ENCODE results near the gene TEX51. TPM values are rescaled to one million over a fixed set of nuclear protein-coding genes. Genes with fewer than 3 reads are reported as not detected.

TEX51 gene
- total and polyA plus RNA-seq, 2 donors from 2014 or later: 2.1 TPM; not detected in 1

GRCh38 chr2:126879348-126880298, 19.1 kb upstream of the TEX51 start:
- Histone ChIP-seq H3K9ac (ENCODE audit: low read length in 3 of 3) (no peak overlapping the region), H3K4me3 (ENCODE audit: low read length in 3 of 3) (no peak overlapping the region), H3K27me3 (ENCODE audit: control insufficient read depth, insufficient read depth, low read length) (no peaks in the 10 kb centered on the region), H3K27ac (ENCODE audit: low read depth in 2 of 2, low read length in 2 of 2) (no peak overlapping the region), H3K36me3 (ENCODE audit: control insufficient read depth in 2 of 3, insufficient read depth in 3 of 3, low read length in 3 of 3) (no peaks in the 10 kb centered on the region), H3K4me1 (ENCODE audit: control insufficient read depth in 2 of 3, insufficient read depth in 2 of 3, low read depth in 1 of 3, low read length in 3 of 3) (no peaks in the 10 kb centered on the region), H3K9me3 (ENCODE audit: control insufficient read depth in 2 of 3, insufficient read depth in 1 of 3, low read length in 3 of 3) (peaks cover 0 to 10% (median 3%) of the 10 kb centered on the region in 3 donors)
- intact Hi-C loops (cut with DNase I): no loop called here
- no peak for TF ChIP-seq CTCF (IDR thresholded peaks at IDR 0.05; ENCODE audit: borderline replicate concordance, extremely low read depth, insufficient read depth)
- DNase-seq (peak in 2 of 5 donors; percentile 4 to 16), FAIRE-seq (no peak)

GRCh38 chr2:126880324-126880723, 18.4 kb upstream of the TEX51 start:
- no peak for TF ChIP-seq CTCF (IDR thresholded peaks at IDR 0.05; ENCODE audit: borderline replicate concordance, extremely low read depth, insufficient read depth)
- H3K27me3 ChIP-seq (ENCODE audit: control insufficient read depth, insufficient read depth, low read length): no peaks in the 10 kb centered on the region
- H3K4me1 ChIP-seq (ENCODE audit: control insufficient read depth in 2 of 3, insufficient read depth in 2 of 3, low read depth in 1 of 3, low read length in 3 of 3): peaks cover 0 to under 1% (median 0%) of the 10 kb centered on the region in 3 donors
- H3K9ac ChIP-seq (ENCODE audit: low read length in 3 of 3): no peak overlapping the region
- no peak overlapping the region for H3K4me3 ChIP-seq (ENCODE audit: low read length in 3 of 3)
- H3K36me3 ChIP-seq (ENCODE audit: control insufficient read depth in 2 of 3, insufficient read depth in 3 of 3, low read length in 3 of 3): no peaks in the 10 kb centered on the region
- H3K9me3 ChIP-seq (ENCODE audit: control insufficient read depth in 2 of 3, insufficient read depth in 1 of 3, low read length in 3 of 3): peaks cover 0 to 8% (median 3%) of the 10 kb centered on the region in 3 donors
- intact Hi-C loops (cut with DNase I): no loop called here
- H3K27ac ChIP-seq (ENCODE audit: low read depth in 2 of 2, low read length in 2 of 2): no peak overlapping the region
- FAIRE-seq (no peak), DNase-seq (peak in 1 of 5 donors; percentile 29)

- H3K4me1 ChIP-seq (ENCODE audit: control insufficient read depth in 2 of 3, insufficient read depth in 2 of 3, low read depth in 1 of 3, low read length in 3 of 3): peaks cover 0 to 4% (median 0%) of the 10 kb centered on the region in 3 donors
- no peak for FAIRE-seq
- no peak overlapping the region for H3K27ac ChIP-seq (ENCODE audit: low read depth in 2 of 2, low read length in 2 of 2)
- H3K36me3 ChIP-seq (ENCODE audit: control insufficient read depth in 2 of 3, insufficient read depth in 3 of 3, low read length in 3 of 3): no peaks in the 10 kb centered on the region
- H3K9ac ChIP-seq (ENCODE audit: low read length in 3 of 3): no peak overlapping the region
- TF ChIP-seq CTCF (IDR thresholded peaks at IDR 0.05; ENCODE audit: borderline replicate concordance, extremely low read depth, insufficient read depth): no peak
- intact Hi-C loops (cut with DNase I): no loop called here
- H3K4me3 ChIP-seq (ENCODE audit: low read length in 3 of 3): no peak overlapping the region
- peaks cover 0 to 3% (median 0%) of the 10 kb centered on the region in 3 donors for H3K9me3 ChIP-seq (ENCODE audit: control insufficient read depth in 2 of 3, insufficient read depth in 1 of 3, low read length in 3 of 3)
- no peaks in the 10 kb centered on the region for H3K27me3 ChIP-seq (ENCODE audit: control insufficient read depth, insufficient read depth, low read length)
- DNase-seq: no peak
These were observed 17.9 kb upstream of the TEX51 start for GRCh38 chr2:126880817-126881216.

All from kidney (tissue), 14 donors.